GM12878 (cell line): ENCODE results near the gene MAP2K7.
"Not testable (repeated sequence)": the region's sequence is repeated elsewhere in the genome, so short reads cannot be mapped to it uniquely, and the experiment has no call there.

Experiments
- GABPA ChIP-seq: IDR thresholded peaks from 2 replicates; pipeline ENCODE4 v1.6.1; 2014; ENCODE audit warnings: antibody characterized with exemption, low read depth, mild to moderate bottlenecking, inconsistent platforms
- POLR2AphosphoS5 ChIP-seq: IDR thresholded peaks from 2 replicates; pipeline ENCODE4 v1.6.1; 2011; ENCODE audit warnings: mild to moderate bottlenecking, low read length, inconsistent platforms
- RCOR1 ChIP-seq: conservative IDR thresholded peaks from 2 replicates; pipeline ENCODE4 v1.6.1; 2012; ENCODE audit warnings: low read depth, low read length, improper control_type of control experiment
- ZBED1 ChIP-seq: IDR thresholded peaks from 2 replicates; pipeline ENCODE4 v1.6.1; 2016; ENCODE audit warnings: borderline replicate concordance

- not testable (repeated sequence) for TF ChIP-seq GABPA, POLR2AphosphoS5, RCOR1, ZBED1
Measured at GRCh38 chr19:7930030-7930429, 26.4 kb downstream of the MAP2K7 start.
